K562 (cell line): ENCODE results near the gene CAPN7.

ENCODE experiments used
- POLR2A ChIP-seq: fragments of 450-650 bp; conservative IDR thresholded peaks from 2 replicates; pipeline ENCODE4 v1.6.1; 2016
- RAD21 ChIP-seq, 2 experiments: fragments of 250-450 bp in 1 of 2; fragments of 450-650 bp in 1 of 2; sonication (Bioruptor Pico) in 1 of 2; formaldehyde crosslinking in 1 of 2; IDR thresholded peaks in 1 of 2; conservative IDR thresholded peaks in 1 of 2; 2 replicates each; pipeline versions ENCODE4 v1.4.0 to v1.8.0; 2020 to 2022; ENCODE audit warnings: mild to moderate bottlenecking in 2 of 2, moderate library complexity in 1 of 2
- TBL1XR1 ChIP-seq, 2 experiments: IDR thresholded peaks; 2 replicates each; pipeline ENCODE4 v1.6.1; 2012; ENCODE audit warnings: improper control_type of control experiment in 2 of 2, low read length in 2 of 2, mild to moderate bottlenecking in 1 of 2
- U2AF2 ChIP-seq: fragments of 200-400 bp; formaldehyde crosslinking; optimal IDR thresholded peaks from 2 replicates; pipeline ENCODE3; 2017; ENCODE audit warnings: low read depth, mild to moderate bottlenecking, low read length
- USF2 ChIP-seq: sonication (generic); formaldehyde crosslinking; IDR thresholded peaks from 2 replicates; pipeline ENCODE4 v1.5.0; 2020; ENCODE audit warnings: missing genetic modification reagents
- ZBTB33 ChIP-seq: sonication (generic); formaldehyde crosslinking; IDR thresholded peaks from 2 replicates; pipeline ENCODE4 v1.8.1; 2023; ENCODE audit warnings: mild to moderate bottlenecking, missing genetic modification reagents
- ZKSCAN1 ChIP-seq: fragments of 150-350 bp; IDR thresholded peaks from 2 replicates; pipeline ENCODE4 v1.6.1; 2016; ENCODE audit warnings: low read depth, low read length

GRCh38 chr3:15175605-15176004 is 30.4 kb upstream of the CAPN7 start:
- TF ChIP-seq TBL1XR1 (IDR thresholded peaks at IDR 0.05; ENCODE audit: low read length in 2 of 2) (no peak), ZKSCAN1 (no peak), RAD21 (CRISPR knock-in tag; conservative IDR thresholded peaks at IDR 0.05 in 1 of 2, IDR thresholded peaks at IDR 0.05 in 1 of 2) (no peak), POLR2A (no peak), ZBTB33 (no peak), USF2 (no peak), U2AF2 (no peak)
